Fibroblast of lung (primary cell): ENCODE data around the gene PCGF2. TPM values are rescaled to one million over a fixed set of nuclear protein-coding genes. Genes with fewer than 3 reads are reported as not detected.

Experiments used
- DNase-seq, 2 donors: peaks; one replicate each; pipeline versions ENCODE4 v3.0.0 to v3.0.0-alpha.2; 2010; ENCODE audit warnings: low read depth in 2 of 2
- H2AFZ ChIP-seq: 2 replicates; pipeline ENCODE4 v1.5.1; 2012; ENCODE audit warnings: low read length, control low read depth, inconsistent platforms
- H3K27ac ChIP-seq: 2 replicates; pipeline ENCODE4 v1.5.1; 2011; ENCODE audit warnings: low read length, control low read depth; ENCODE audit not compliant: insufficient read depth
- H3K27me3 ChIP-seq: 2 replicates; pipeline ENCODE4 v1.5.1; 2011; ENCODE audit warnings: mild to moderate bottlenecking, low read length; ENCODE audit not compliant: control insufficient read depth, insufficient read depth
- H3K36me3 ChIP-seq: 2 replicates; pipeline ENCODE4 v1.5.1; 2011; ENCODE audit warnings: low read length; ENCODE audit not compliant: control insufficient read depth, insufficient read depth
- H3K4me1 ChIP-seq: 2 replicates; pipeline ENCODE4 v1.5.1; 2011; ENCODE audit warnings: low read length; ENCODE audit not compliant: control insufficient read depth, insufficient read depth; ENCODE audit errors: extremely low read depth
- H3K4me2 ChIP-seq: 2 replicates; pipeline ENCODE4 v1.5.1; 2011; ENCODE audit warnings: low read length, control low read depth; ENCODE audit not compliant: insufficient read depth; ENCODE audit errors: extremely low read depth
- H3K4me3 ChIP-seq, 4 experiments: fragments of 200-600 bp in 1 of 4; sonication (generic) in 1 of 4; replicated peaks in 1 of 4; 2 replicates each; pipeline ENCODE4 v1.5.1; 2011 to 2016; ENCODE audit warnings: low read length in 4 of 4, low read depth in 3 of 4, mild to moderate bottlenecking in 3 of 4, control low read depth in 2 of 4, inconsistent platforms in 1 of 4, mixed read lengths in 1 of 4; ENCODE audit not compliant: insufficient read depth in 1 of 4; ENCODE audit errors: control extremely low read depth in 1 of 4
- H3K79me2 ChIP-seq: 2 replicates; pipeline ENCODE4 v1.5.1; 2012; ENCODE audit warnings: mild to moderate bottlenecking, low read length, inconsistent platforms; ENCODE audit not compliant: control insufficient read depth, insufficient read depth
- H3K9ac ChIP-seq: 2 replicates; pipeline ENCODE4 v1.5.1; 2011; ENCODE audit warnings: mild to moderate bottlenecking, low read length, control low read depth; ENCODE audit not compliant: insufficient read depth
- H3K9me3 ChIP-seq: 2 replicates; pipeline ENCODE4 v1.5.1; 2012; ENCODE audit warnings: low read depth, low read length; ENCODE audit not compliant: control insufficient read depth, insufficient read depth
- H4K20me1 ChIP-seq: 2 replicates; pipeline ENCODE4 v1.5.1; 2011; ENCODE audit warnings: low read length; ENCODE audit not compliant: control insufficient read depth, insufficient read depth; ENCODE audit errors: extremely low read depth
- CTCF ChIP-seq, 2 donors: IDR thresholded peaks in 1 of 2; conservative IDR thresholded peaks in 1 of 2; 1 replicate in 1 of 2; 2 replicates in 1 of 2; pipeline ENCODE4 v1.5.1; 2011 to 2012; ENCODE audit warnings: low read length in 2 of 2, control low read depth in 1 of 2, inconsistent platforms in 1 of 2, low read depth in 1 of 2, mild to moderate bottlenecking in 1 of 2
- EZH2 ChIP-seq: IDR thresholded peaks from 2 replicates; pipeline ENCODE4 v1.5.1; 2012; ENCODE audit warnings: low read length, control low read depth, mild to moderate bottlenecking; ENCODE audit errors: missing control alignments
- polyA plus RNA-seq, 2 donors: library from polyadenylated mRNA; depleted of rRNA in 1 of 2; stranded (reverse) in 1 of 2; unstranded in 1 of 2; fragments of >200 nt; gene quantifications; 2 replicates each; pipeline ENCODE4 v1.2.1, GENCODE V29; 2011 to 2012; ENCODE audit warnings: missing spikeins in 1 of 2
- total RNA-seq: library from RNA; depleted of rRNA; stranded (reverse); fragments of >200 nt; gene quantifications from 2 replicates; pipeline ENCODE4 v1.2.1, GENCODE V29; 2014

Gene PCGF2
- total and polyA plus RNA-seq, 2 donors (not counting 1 experiment from before 2014, with no cell fraction given): 4.0 to 8.0 TPM

- Histone ChIP-seq H3K27me3 (no peaks in the 10 kb centered on the region), H3K36me3 (peaks cover 10% of the 10 kb centered on the region), H3K9me3 (no peaks in the 10 kb centered on the region), H3K4me1 (peaks cover 3% of the 10 kb centered on the region), H2AFZ (no peak overlapping the region), H3K79me2 (peaks cover 2% of the 10 kb centered on the region), H3K9ac (no peak overlapping the region), H4K20me1 (no peaks in the 10 kb centered on the region), H3K27ac (no peak overlapping the region), H3K4me3 (no peak overlapping the region), H3K4me2 (no peak overlapping the region)
- TF ChIP-seq EZH2 (no peak), CTCF (conservative IDR thresholded peaks at IDR 0.05 in 1 of 2, IDR thresholded peaks at IDR 0.05 in 1 of 2; ENCODE audit: low read depth in 1 of 2, low read length in 2 of 2) (no peak)
- no peak for DNase-seq
Measured at GRCh38 chr17:38710985-38711384, 37.2 kb downstream of the PCGF2 start.

GRCh38 chr17:38710604-38710962 is 37.6 kb downstream of the PCGF2 start:
- no peak for TF ChIP-seq EZH2
- Histone ChIP-seq H3K4me1 (peaks cover 3% of the 10 kb centered on the region), H3K4me3 (no peak overlapping the region), H4K20me1 (no peaks in the 10 kb centered on the region), H3K27me3 (no peaks in the 10 kb centered on the region), H3K36me3 (peaks cover 10% of the 10 kb centered on the region), H3K79me2 (peaks cover 2% of the 10 kb centered on the region), H3K9me3 (no peaks in the 10 kb centered on the region), H3K9ac (no peak overlapping the region), H3K4me2 (no peak overlapping the region), H3K27ac (no peak overlapping the region), H2AFZ (no peak overlapping the region)
- no peak for DNase-seq

GRCh38 chr17:38709864-38710603 is 38.1 kb downstream of the PCGF2 start:
- H3K27me3 ChIP-seq: no peaks in the 10 kb centered on the region
- no peak overlapping the region for H3K27ac ChIP-seq
- peaks cover 2% of the 10 kb centered on the region for H3K79me2 ChIP-seq
- H2AFZ ChIP-seq: no peak overlapping the region
- no peak overlapping the region for H3K4me3 ChIP-seq
- H3K36me3 ChIP-seq: peaks cover 10% of the 10 kb centered on the region
- DNase-seq: no peak
- no peak overlapping the region for H3K4me2 ChIP-seq
- H4K20me1 ChIP-seq: no peaks in the 10 kb centered on the region
- no peak overlapping the region for H3K9ac ChIP-seq
- no peaks in the 10 kb centered on the region for H3K9me3 ChIP-seq
- H3K4me1 ChIP-seq: peaks cover 3% of the 10 kb centered on the region
- TF ChIP-seq CTCF (conservative IDR thresholded peaks at IDR 0.05 in 1 of 2, IDR thresholded peaks at IDR 0.05 in 1 of 2; ENCODE audit: low read depth in 1 of 2, low read length in 2 of 2): no peak
- no peak for TF ChIP-seq EZH2
